Measurements from ENCODE around the gene PPIL6. TPM values are rescaled to one million over a fixed set of nuclear protein-coding genes. Genes with fewer than 3 reads are reported as not detected.

Gene PPIL6
- polyA plus RNA-seq, 1 of the 3 experiments (the other 2 are of a cell fraction) = 1.1 TPM

GRCh38 chr6:109362102-109362884 lies 78.1 kb downstream of the PPIL6 start:
- Histone ChIP-seq H3K4me3 (ENCODE audit: low read depth in 2 of 2, low read length in 1 of 2) (no peak overlapping the region), H3F3A (replicated peaks; ENCODE audit: insufficient read depth) (no peaks in the 10 kb centered on the region), H2AFZ (ENCODE audit: low read depth) (no peak overlapping the region), H3K79me2 (ENCODE audit: insufficient read depth) (peaks cover 17% of the 10 kb centered on the region; the same call in 1 of the 2 replicates), H3K27ac (ENCODE audit: low read depth in 2 of 2, low read length in 1 of 2) (no peak overlapping the region), H4K20me1 (ENCODE audit: insufficient read depth) (no peaks in the 10 kb centered on the region), H3K36me3 (replicated peaks in 1 of 2; ENCODE audit: control insufficient read depth in 1 of 2, insufficient read depth in 2 of 2, low read length in 1 of 2) (peaks cover 55% of the 10 kb centered on the region in 2 experiments), H3K4me1 (ENCODE audit: control insufficient read depth in 1 of 2, insufficient read depth in 2 of 2, low read depth in 1 of 2, low read length in 1 of 2) (no peaks in the 10 kb centered on the region), H3K27me3 (ENCODE audit: insufficient read depth) (no peaks in the 10 kb centered on the region), H3K9me3 (no peaks in the 10 kb centered on the region), H3K4me2 (no peak overlapping the region), H3K9ac (no peak overlapping the region), H3K9me2 (no peaks in the 10 kb centered on the region)
- CTCF ChIA-PET = interaction anchor here (0.7 to 2.9 kb wide), 4 partner anchors 14 to 423 kb away, joined by 3 to 10 read pairs (median 7); no protein-coding TSS in a partner anchor
- POLR2A ChIA-PET = interaction anchor here (2.0 kb wide), 1 partner anchor 13 kb away, joined by 8 read pairs; no protein-coding TSS in a partner anchor
- WGBS (ENCODE audit: low lambda C conversion rate) = 95% methylated on average over 5 of the region's 7 CpGs
- DNase-seq = no peak
- TF ChIP-seq USF2 (IDR thresholded peaks at IDR 0.05; ENCODE audit: borderline replicate concordance, low read depth, low read length) (no peak), TEAD4 (IDR thresholded peaks at IDR 0.05; ENCODE audit: borderline replicate concordance, insufficient read depth) (no peak), SMC3 (IDR thresholded peaks at IDR 0.05; ENCODE audit: low read depth, low read length) (no peak), CTCF (IDR thresholded peaks at IDR 0.05) (no peak), GABPA (IDR thresholded peaks at IDR 0.05; ENCODE audit: low read depth) (no peak), GATA2 (CRISPR knock-in tag; IDR thresholded peaks at IDR 0.05) (no peak)

GRCh38 chr6:109360791-109361190 lies 79.6 kb downstream of the PPIL6 start:
- CTCF ChIA-PET = interaction anchor here (1.2 to 2.9 kb wide), 4 partner anchors 10 to 173 kb away, joined by 3 to 10 read pairs (median 6); no protein-coding TSS in a partner anchor
- Histone ChIP-seq H3K4me2 (no peak overlapping the region), H3K27ac (ENCODE audit: low read depth in 2 of 2, low read length in 1 of 2) (no peak overlapping the region), H3K4me1 (ENCODE audit: control insufficient read depth in 1 of 2, insufficient read depth in 2 of 2, low read depth in 1 of 2, low read length in 1 of 2) (no peaks in the 10 kb centered on the region), H3K79me2 (ENCODE audit: insufficient read depth) (peaks cover 14% of the 10 kb centered on the region; the same call in 1 of the 2 replicates), H3F3A (replicated peaks; ENCODE audit: insufficient read depth) (no peaks in the 10 kb centered on the region), H3K9ac (no peak overlapping the region), H3K27me3 (ENCODE audit: insufficient read depth) (no peaks in the 10 kb centered on the region), H3K4me3 (ENCODE audit: low read depth in 2 of 2, low read length in 1 of 2) (no peak overlapping the region), H4K20me1 (ENCODE audit: insufficient read depth) (no peaks in the 10 kb centered on the region), H2AFZ (ENCODE audit: low read depth) (no peak overlapping the region), H3K9me2 (no peaks in the 10 kb centered on the region), H3K9me3 (no peaks in the 10 kb centered on the region), H3K36me3 (replicated peaks in 1 of 2; ENCODE audit: control insufficient read depth in 1 of 2, insufficient read depth in 2 of 2, low read length in 1 of 2) (peaks cover 49 to 53% of the 10 kb centered on the region in 2 experiments)
- TF ChIP-seq USF1 (IDR thresholded peaks at IDR 0.05; ENCODE audit: borderline replicate concordance, low read depth) (no peak), MAX (IDR thresholded peaks at IDR 0.05; ENCODE audit: low read depth) (no peak), IRF3 (IDR thresholded peaks at IDR 0.05; ENCODE audit: low read depth, low read length) (no peak), MEF2A (IDR thresholded peaks at IDR 0.05; ENCODE audit: borderline replicate concordance, low read depth) (no peak), RAD21 (IDR thresholded peaks at IDR 0.05; ENCODE audit: low read length) (no peak), FOXM1 (IDR thresholded peaks at IDR 0.05; ENCODE audit: low read depth) (no peak), RXRA (IDR thresholded peaks at IDR 0.05; ENCODE audit: borderline replicate concordance, low read depth) (no peak), RFX5 (IDR thresholded peaks at IDR 0.05; ENCODE audit: low read length) (no peak), NFIC (IDR thresholded peaks at IDR 0.05; ENCODE audit: borderline replicate concordance) (no peak), PBX3 (IDR thresholded peaks at IDR 0.05) (no peak), POLR2AphosphoS5 (IDR thresholded peaks at IDR 0.05; ENCODE audit: low read depth, low read length) (no peak), YY1 (IDR thresholded peaks at IDR 0.05; ENCODE audit: low read depth) (no peak), RCOR1 (IDR thresholded peaks at IDR 0.05; ENCODE audit: low read length) (no peak), FOXJ3 (CRISPR knock-in tag; IDR thresholded peaks at IDR 0.05) (no peak)
- no peak for DNase-seq
- POLR2A ChIA-PET = no interaction called here
